GM19372 (cell line): ENCODE data around the gene MYO3B.
"Not testable (repeated sequence)": the region's sequence is repeated elsewhere in the genome, so short reads cannot be mapped to it uniquely, and the experiment has no call there.

Experiments
- ATAC-seq: cut with Tn5 transposase; IDR thresholded peaks from one replicate; pipeline ENCODE4 v1.9.1; 2021; ENCODE audit warnings: mild to moderate bottlenecking, low read depth, moderate library complexity; ENCODE audit not compliant: unreplicated experiment

The MYO3B gene

GRCh38 chr2:170579511-170579910 lies 401.6 kb downstream of the MYO3B start:
- no peak for ATAC-seq

GRCh38 chr2:170582313-170582712 lies 404.4 kb downstream of the MYO3B start:
- ATAC-seq, result no peak

GRCh38 chr2:170582751-170583463 lies 405.0 kb downstream of the MYO3B start:
- no peak for ATAC-seq

GRCh38 chr2:170585067-170585466 lies 407.1 kb downstream of the MYO3B start:
- no peak for ATAC-seq

GRCh38 chr2:170586571-170587095 lies 408.7 kb downstream of the MYO3B start:
- ATAC-seq, result no peak

- ATAC-seq, result no peak
Observed at GRCh38 chr2:170587117-170587516, 409.2 kb downstream of the MYO3B start.

- no peak for ATAC-seq
Observed at GRCh38 chr2:170587922-170588321, 410.0 kb downstream of the MYO3B start.

GRCh38 chr2:170588729-170589128 lies 410.8 kb downstream of the MYO3B start:
- no peak for ATAC-seq

GRCh38 chr2:170596576-170596975 lies 418.6 kb downstream of the MYO3B start:
- no peak for ATAC-seq

GRCh38 chr2:170598067-170598395 lies 420.1 kb downstream of the MYO3B start:
- ATAC-seq, result no peak

- ATAC-seq, result no peak
Observed at GRCh38 chr2:170601489-170601888, 423.5 kb downstream of the MYO3B start.

GRCh38 chr2:170605862-170606261 lies 427.9 kb downstream of the MYO3B start:
- no peak for ATAC-seq

- ATAC-seq, result no peak
Observed at GRCh38 chr2:170607171-170607570, 429.2 kb downstream of the MYO3B start.

GRCh38 chr2:170610615-170611014 lies 432.7 kb downstream of the MYO3B start:
- ATAC-seq, result no peak

GRCh38 chr2:170618948-170619347 lies 441.0 kb downstream of the MYO3B start:
- ATAC-seq, result not testable (repeated sequence)

GRCh38 chr2:170635094-170635493 lies 457.1 kb downstream of the MYO3B start:
- not testable (repeated sequence) for ATAC-seq

- no peak for ATAC-seq
Observed at GRCh38 chr2:170639635-170640034, 461.7 kb downstream of the MYO3B start.

GRCh38 chr2:170641961-170642360 lies 464.0 kb downstream of the MYO3B start:
- ATAC-seq, result no peak

GRCh38 chr2:170643346-170643745 lies 465.4 kb downstream of the MYO3B start:
- ATAC-seq, result no peak

GRCh38 chr2:170647741-170648436 lies 469.9 kb downstream of the MYO3B start:
- ATAC-seq, result no peak

GRCh38 chr2:170651624-170652325 lies 473.8 kb downstream of the MYO3B start:
- no peak for ATAC-seq
